ENCODE results near the gene CNTN1. TPM values are rescaled to one million over a fixed set of nuclear protein-coding genes. Genes with fewer than 3 reads are reported as not detected.

The CNTN1 gene
- total RNA-seq, 6 experiments from 2014 or later = 0.09 to 0.66 (median 0.26) TPM

GRCh38 chr12:41018010-41018409, 325.8 kb downstream of the CNTN1 start:
- Histone ChIP-seq H3K27me3 (peaks cover 0 to 12% of the 10 kb centered on the region in 2 donors), H3K9me3 (no peaks in the 10 kb centered on the region), H3K4me3 (no peak overlapping the region), H3K27ac (no peak overlapping the region), H3K4me1 (no peaks in the 10 kb centered on the region), H3K36me3 (no peaks in the 10 kb centered on the region)
- DNase-seq (no peak), ATAC-seq (peak; percentile 78 to 98 (median 94))
- no peak for TF ChIP-seq POLR2A (IDR thresholded peaks at IDR 0.05)
- no peak for TF ChIP-seq CTCF (IDR thresholded peaks at IDR 0.05)
- intact Hi-C loops (cut with DNase I) = no loop called here
- WGBS (ENCODE audit: insufficient coverage, low coverage, low lambda C conversion rate, missing lambda C conversion rate) = 45% methylated on average over 5 of the region's 5 CpGs

GRCh38 chr12:41019461-41019860, 327.2 kb downstream of the CNTN1 start:
- no peak overlapping the region for H3K4me3 ChIP-seq
- H3K4me1 ChIP-seq = no peaks in the 10 kb centered on the region
- H3K27me3 ChIP-seq = peaks cover 0 to 12% of the 10 kb centered on the region in 2 donors
- TF ChIP-seq CTCF (IDR thresholded peaks at IDR 0.05) = no peak
- TF ChIP-seq POLR2A (IDR thresholded peaks at IDR 0.05) = no peak
- ATAC-seq = no peak
- H3K9me3 ChIP-seq = no peaks in the 10 kb centered on the region
- no peak overlapping the region for H3K27ac ChIP-seq
- H3K36me3 ChIP-seq = no peaks in the 10 kb centered on the region
- intact Hi-C loops (cut with DNase I) = no loop called here
- no peak for DNase-seq

DNA sequence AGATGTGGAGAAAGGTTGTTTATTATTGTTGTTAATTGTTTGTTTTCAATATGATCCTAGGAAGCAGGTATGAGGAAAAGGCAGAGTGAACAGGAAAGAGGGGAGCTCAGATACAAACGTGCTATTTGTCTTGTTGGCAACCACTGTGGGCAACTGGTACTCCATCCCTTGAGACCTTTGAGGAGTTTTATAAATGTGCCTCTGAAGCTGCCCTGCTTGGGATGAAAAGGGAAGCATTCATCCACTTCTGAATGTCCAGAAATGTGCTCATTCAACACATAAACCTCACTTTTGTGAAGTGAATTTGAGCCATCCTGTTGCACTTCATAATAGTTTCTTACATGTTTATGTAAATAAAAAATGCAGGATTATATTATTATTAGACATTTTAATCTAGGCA, 331.6 kb downstream of the CNTN1 start:
- H3K27me3 ChIP-seq = peaks cover 0 to 12% of the 10 kb centered on the region in 2 donors
- no peak overlapping the region for H3K27ac ChIP-seq
- no peaks in the 10 kb centered on the region for H3K4me1 ChIP-seq
- intact Hi-C loops (cut with DNase I) = no loop called here
- ATAC-seq (no peak), DNase-seq (no peak)
- no peak overlapping the region for H3K4me3 ChIP-seq
- no peaks in the 10 kb centered on the region for H3K36me3 ChIP-seq
- TF ChIP-seq POLR2A (IDR thresholded peaks at IDR 0.05) (no peak), CTCF (IDR thresholded peaks at IDR 0.05) (no peak)
- WGBS (ENCODE audit: insufficient coverage, low coverage, low lambda C conversion rate, missing lambda C conversion rate) = 8% methylated on average over 1 of the region's 1 CpG
- H3K9me3 ChIP-seq = no peaks in the 10 kb centered on the region

DNA sequence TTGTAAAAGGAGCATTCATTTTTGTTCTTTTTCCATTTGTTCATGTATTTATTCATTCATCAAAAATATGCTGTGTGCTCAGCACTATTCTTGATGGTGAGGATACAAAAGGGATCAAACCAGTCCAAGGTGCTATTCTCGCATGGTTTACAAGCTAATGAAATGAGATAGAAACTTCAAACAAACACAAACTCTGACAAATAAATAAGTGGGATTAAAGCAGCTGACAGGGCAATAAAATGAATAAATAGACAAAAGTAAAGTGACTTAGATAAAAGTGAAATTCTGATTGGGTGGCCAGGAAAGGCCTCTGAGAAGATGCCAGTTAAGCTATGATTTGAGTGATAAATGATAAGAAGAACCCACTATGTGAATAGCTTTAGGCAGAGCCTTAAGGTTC, 333.9 kb downstream of the CNTN1 start:
- Histone ChIP-seq H3K27me3 (no peaks in the 10 kb centered on the region), H3K36me3 (no peaks in the 10 kb centered on the region), H3K4me3 (no peak overlapping the region), H3K4me1 (no peaks in the 10 kb centered on the region), H3K27ac (no peak overlapping the region), H3K9me3 (no peaks in the 10 kb centered on the region)
- WGBS (ENCODE audit: insufficient coverage, low coverage, low lambda C conversion rate, missing lambda C conversion rate) = 70% methylated on average over 1 of the region's 1 CpG
- no peak for ATAC-seq
- DNase-seq = no peak
- intact Hi-C loops (cut with DNase I) = no loop called here
- TF ChIP-seq CTCF (IDR thresholded peaks at IDR 0.05) = no peak
- no peak for TF ChIP-seq POLR2A (IDR thresholded peaks at IDR 0.05)

GRCh38 chr12:41032386-41032785, 340.1 kb downstream of the CNTN1 start:
- no peak for ATAC-seq
- no peak for DNase-seq
- intact Hi-C loops (cut with DNase I) = no loop called here

More at GRCh38 chr12:41032386-41032785, 340.1 kb downstream of the CNTN1 start:
- Histone ChIP-seq H3K9me3 (no peaks in the 10 kb centered on the region), H3K36me3 (no peaks in the 10 kb centered on the region), H3K4me1 (no peaks in the 10 kb centered on the region), H3K27ac (no peak overlapping the region), H3K4me3 (no peak overlapping the region), H3K27me3 (no peaks in the 10 kb centered on the region)
- TF ChIP-seq POLR2A (IDR thresholded peaks at IDR 0.05) = no peak
- TF ChIP-seq CTCF (IDR thresholded peaks at IDR 0.05) = no peak
